Renal cortical epithelial cell (primary cell): ENCODE data around the gene CLCN7. TPM values are rescaled to one million over a fixed set of nuclear protein-coding genes. Genes with fewer than 3 reads are reported as not detected.

Experiments used
- DNase-seq: peaks from one replicate; pipeline ENCODE4 v3.0.0-alpha.2; 2011; ENCODE audit warnings: low read depth
- total RNA-seq: library from RNA; depleted of rRNA; stranded (reverse); fragments of >200 nt; gene quantifications from 2 replicates; pipeline ENCODE4 v1.2.3, GENCODE V29; 2014

The CLCN7 gene
- total RNA-seq, 1 donor from 2014 or later = 79.8 TPM

- DNase-seq = no peak
Measured at GRCh38 chr16:1401758-1402154, 73.1 kb downstream of the CLCN7 start.

GRCh38 chr16:1401061-1401757 lies 73.6 kb downstream of the CLCN7 start:
- no peak for DNase-seq

- DNase-seq = no peak
Measured at GRCh38 chr16:1398826-1399581, 75.8 kb downstream of the CLCN7 start.

GRCh38 chr16:1398351-1398750 lies 76.5 kb downstream of the CLCN7 start:
- no peak for DNase-seq

GRCh38 chr16:1397779-1398178 lies 77.0 kb downstream of the CLCN7 start:
- no peak for DNase-seq

GRCh38 chr16:1395444-1396031 lies 79.3 kb downstream of the CLCN7 start:
- DNase-seq = no peak

Other genes starting within 250 kb of the CLCN7 start
- not detected in 2 replicates for gene TPSG1, start 249.8 kb downstream of the CLCN7 start, total RNA-seq
- not detected in 2 replicates for gene TPSB2, start 244.8 kb downstream of the CLCN7 start, total RNA-seq
- not detected in 2 replicates for gene TPSAB1, start 234.3 kb downstream of the CLCN7 start, total RNA-seq
- not detected in 2 replicates for gene TPSD1, start 219.0 kb downstream of the CLCN7 start, total RNA-seq
- 64.3 and 90.0 TPM in 2 replicates for gene UBE2I, start 165.4 kb downstream of the CLCN7 start, total RNA-seq
- 2.1 and 3.0 TPM in 2 replicates for gene BAIAP3, start 141.4 kb downstream of the CLCN7 start, total RNA-seq
- gene TSR3, start 123.2 kb downstream of the CLCN7 start, total RNA-seq = 56.9 and 85.1 TPM in 2 replicates
- gene GNPTG, start 123.1 kb downstream of the CLCN7 start, total RNA-seq = 30.6 and 101 TPM in 2 replicates
- 5.4 and 13.8 TPM in 2 replicates for gene UNKL, start 60.3 kb downstream of the CLCN7 start, total RNA-seq
- 12.4 and 15.8 TPM in 2 replicates for gene UQCC4, start 54.3 kb downstream of the CLCN7 start, total RNA-seq
- not detected in 2 replicates for gene PERCC1, start 44.0 kb downstream of the CLCN7 start, total RNA-seq
- gene CCDC154, start 30.5 kb downstream of the CLCN7 start, total RNA-seq = 0.25 TPM in 1 of 2 replicates, not detected in the other
- not detected in 2 replicates for gene PTX4, start 13.9 kb upstream of the CLCN7 start, total RNA-seq
- gene TELO2, start 18.3 kb upstream of the CLCN7 start, total RNA-seq = 11.1 and 19.8 TPM in 2 replicates
- gene TMEM204, start 58.6 kb upstream of the CLCN7 start, total RNA-seq = 0.10 TPM in 1 of 2 replicates, not detected in the other
- gene IFT140, start 137.0 kb upstream of the CLCN7 start, total RNA-seq = 19.1 and 59.2 TPM in 2 replicates
- 4.9 and 14.2 TPM in 2 replicates for gene CRAMP1, start 137.3 kb upstream of the CLCN7 start, total RNA-seq
- gene JPT2, start 203.3 kb upstream of the CLCN7 start, total RNA-seq = 149 and 284 TPM in 2 replicates
- gene MAPK8IP3, start 231.2 kb upstream of the CLCN7 start, total RNA-seq = 22.9 and 40.0 TPM in 2 replicates